ENCODE data around the gene TAMALIN. TPM values are rescaled to one million over a fixed set of nuclear protein-coding genes. Genes with fewer than 3 reads are reported as not detected.

Gene TAMALIN
- total RNA-seq, 4 donors from 2014 or later: 1.7 to 10.7 (median 3.6) TPM

GRCh38 chr12:52022841-52023181 is 16.1 kb downstream of the TAMALIN start:
- 13% methylated on average over 14 of the region's 14 CpGs; no CpG with 5 or more reads in 1 of the 2 donors for WGBS, 2 donors
- Histone ChIP-seq H3K36me3 (no peaks in the 10 kb centered on the region), H3K4me3 (peak overlapping the region; percentile 29 to 70 (median 56)), H3K27ac (peak overlapping the region in 3 of 4 donors; percentile 59 to 70 (median 69)), H3K4me1 (peaks cover 20 to 46% (median 23%) of the 10 kb centered on the region in 3 donors), H3K9me3 (no peaks in the 10 kb centered on the region), H3K27me3 (peaks cover 0 to 21% (median 0%) of the 10 kb centered on the region in 4 donors)
- TF ChIP-seq CTCF (IDR thresholded peaks at IDR 0.05) (no peak), POLR2A (IDR thresholded peaks at IDR 0.05) (no peak)
- intact Hi-C loops (cut with DNase I): no loop called here
- DNase-seq: no peak

GRCh38 chr12:52023182-52023975 is 16.6 kb downstream of the TAMALIN start:
- Histone ChIP-seq H3K27ac (peak overlapping the region; percentile 34 to 70 (median 64)), H3K4me1 (peaks cover 20 to 46% (median 23%) of the 10 kb centered on the region in 3 donors), H3K9me3 (no peaks in the 10 kb centered on the region), H3K36me3 (no peaks in the 10 kb centered on the region), H3K27me3 (peaks cover 0 to 21% (median 0%) of the 10 kb centered on the region in 4 donors), H3K4me3 (peak overlapping the region; percentile 29 to 70 (median 56))
- DNase-seq: no peak
- WGBS, 2 donors: 0 to 1% methylated on average over 18 to 22 of the region's 70 CpGs
- intact Hi-C loops (cut with DNase I): no loop called here
- TF ChIP-seq POLR2A (IDR thresholded peaks at IDR 0.05): no peak
- peak; percentile 91 to 98 (median 96) for TF ChIP-seq CTCF (IDR thresholded peaks at IDR 0.05)

- H3K4me1 ChIP-seq: peaks cover 20 to 46% (median 23%) of the 10 kb centered on the region in 3 donors
- H3K27ac ChIP-seq: peak overlapping the region; percentile 34 to 89 (median 72)
- DNase-seq: no peak
- intact Hi-C loops (cut with DNase I): no loop called here
- H3K9me3 ChIP-seq: no peaks in the 10 kb centered on the region
- WGBS, 2 donors: 25 to 28% methylated on average over 16 to 20 of the region's 20 CpGs
- H3K27me3 ChIP-seq: peaks cover 0 to 20% (median 0%) of the 10 kb centered on the region in 4 donors
- peak overlapping the region; percentile 29 to 70 (median 56) for H3K4me3 ChIP-seq
- H3K36me3 ChIP-seq: no peaks in the 10 kb centered on the region
- no peak for TF ChIP-seq CTCF (IDR thresholded peaks at IDR 0.05)
- no peak for TF ChIP-seq POLR2A (IDR thresholded peaks at IDR 0.05)
Observed at GRCh38 chr12:52023976-52024688, 17.4 kb downstream of the TAMALIN start.

GRCh38 chr12:52024845-52025230 is 18.1 kb downstream of the TAMALIN start:
- peak overlapping the region; percentile 57 to 89 (median 78) for H3K27ac ChIP-seq
- DNase-seq: no peak
- H3K4me3 ChIP-seq: peak overlapping the region in 3 of 4 donors; percentile 34 to 59 (median 42)
- 45 to 56% methylated on average over 11 to 15 of the region's 15 CpGs for WGBS, 2 donors
- no peaks in the 10 kb centered on the region for H3K9me3 ChIP-seq
- peaks cover 20 to 46% (median 23%) of the 10 kb centered on the region in 3 donors for H3K4me1 ChIP-seq
- intact Hi-C loops (cut with DNase I): loop anchor here (5.0 kb wide), 1 partner anchor 57 kb away; no protein-coding TSS in a partner anchor
- H3K27me3 ChIP-seq: peaks cover 0 to 19% (median 0%) of the 10 kb centered on the region in 4 donors
- TF ChIP-seq CTCF (IDR thresholded peaks at IDR 0.05): no peak
- peak in 1 of 4 donors; percentile 14 for TF ChIP-seq POLR2A (IDR thresholded peaks at IDR 0.05)
- no peaks in the 10 kb centered on the region for H3K36me3 ChIP-seq

All from esophagus squamous epithelium (tissue), 5 donors.